SU-DHL-6 (cell line): ENCODE measurements around the gene HTR1D.

Experiments
- CTCF ChIP-seq: fragments of 200-600 bp; sonication (generic); IDR thresholded peaks from one replicate; pipeline ENCODE4 v1.5.1; 2017; ENCODE audit warnings: antibody characterized with exemption, mild to moderate bottlenecking, low read length, moderate library complexity; ENCODE audit not compliant: insufficient read depth, poor library complexity, severe bottlenecking
- EZH2phosphoT487 ChIP-seq: fragments of 200-600 bp; sonication (generic), shearing (Covaris generic); conservative IDR thresholded peaks from 2 replicates; pipeline ENCODE4 v1.6.1; 2018; ENCODE audit warnings: mild to moderate bottlenecking, antibody characterized with exemption, low read length, moderate library complexity, mixed read lengths

- TF ChIP-seq CTCF (no peak), EZH2phosphoT487 (no peak)
Observed at GRCh38 chr1:23237508-23237907, 20.2 kb upstream of the HTR1D start.
